Measurements from ENCODE around the gene SMARCC1.

Gene SMARCC1

GRCh38 chr3:47542471-47543173, 239.1 kb downstream of the SMARCC1 start:
- H3K4me3 ChIP-seq (replicated peaks; ENCODE audit: low read depth, low read length), result no peak overlapping the region
- no peak for DNase-seq (ENCODE audit: extremely low read depth, low read depth)
- TF ChIP-seq, protein P1, sequence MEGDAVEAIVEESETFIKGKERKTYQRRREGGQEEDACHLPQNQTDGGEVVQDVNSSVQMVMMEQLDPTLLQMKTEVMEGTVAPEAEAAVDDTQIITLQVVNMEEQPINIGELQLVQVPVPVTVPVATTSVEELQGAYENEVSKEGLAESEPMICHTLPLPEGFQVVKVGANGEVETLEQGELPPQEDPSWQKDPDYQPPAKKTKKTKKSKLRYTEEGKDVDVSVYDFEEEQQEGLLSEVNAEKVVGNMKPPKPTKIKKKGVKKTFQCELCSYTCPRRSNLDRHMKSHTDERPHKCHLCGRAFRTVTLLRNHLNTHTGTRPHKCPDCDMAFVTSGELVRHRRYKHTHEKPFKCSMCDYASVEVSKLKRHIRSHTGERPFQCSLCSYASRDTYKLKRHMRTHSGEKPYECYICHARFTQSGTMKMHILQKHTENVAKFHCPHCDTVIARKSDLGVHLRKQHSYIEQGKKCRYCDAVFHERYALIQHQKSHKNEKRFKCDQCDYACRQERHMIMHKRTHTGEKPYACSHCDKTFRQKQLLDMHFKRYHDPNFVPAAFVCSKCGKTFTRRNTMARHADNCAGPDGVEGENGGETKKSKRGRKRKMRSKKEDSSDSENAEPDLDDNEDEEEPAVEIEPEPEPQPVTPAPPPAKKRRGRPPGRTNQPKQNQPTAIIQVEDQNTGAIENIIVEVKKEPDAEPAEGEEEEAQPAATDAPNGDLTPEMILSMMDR (IDR thresholded peaks at IDR 0.05; ENCODE audit: low read depth, low read length, missing control alignments), result no peak

GRCh38 chr3:47541583-47542108, 240.0 kb downstream of the SMARCC1 start:
- TF ChIP-seq, protein P1 (IDR thresholded peaks at IDR 0.05; ENCODE audit: low read depth, low read length, missing control alignments), result no peak
- DNase-seq (ENCODE audit: extremely low read depth, low read depth), result no peak
- no peak overlapping the region for H3K4me3 ChIP-seq (replicated peaks; ENCODE audit: low read depth, low read length)

DNA sequence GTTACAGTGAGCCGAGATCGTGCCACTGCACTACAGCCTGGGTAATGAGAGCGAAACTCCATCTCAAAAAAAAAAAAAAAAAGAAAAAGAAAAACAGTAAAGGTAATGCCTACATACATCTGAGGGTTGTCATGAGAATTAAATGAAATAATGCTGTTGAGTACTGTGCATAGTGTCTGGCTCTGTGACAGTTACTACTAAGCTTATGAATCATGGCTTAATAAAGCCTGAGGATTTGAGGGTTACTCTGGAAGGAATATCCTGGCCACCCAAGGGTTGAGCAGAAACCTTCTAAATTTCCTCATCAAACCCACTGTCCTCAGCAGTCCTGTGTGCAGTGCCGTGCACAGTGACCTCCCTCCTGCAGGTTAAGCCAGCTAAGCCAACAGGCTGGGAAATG, 241.4 kb downstream of the SMARCC1 start:
- no peak overlapping the region for H3K4me3 ChIP-seq (replicated peaks; ENCODE audit: low read depth, low read length)
- DNase-seq (ENCODE audit: extremely low read depth, low read depth), result no peak
- TF ChIP-seq, protein P1 (IDR thresholded peaks at IDR 0.05; ENCODE audit: low read depth, low read length, missing control alignments), result no peak

DNA sequence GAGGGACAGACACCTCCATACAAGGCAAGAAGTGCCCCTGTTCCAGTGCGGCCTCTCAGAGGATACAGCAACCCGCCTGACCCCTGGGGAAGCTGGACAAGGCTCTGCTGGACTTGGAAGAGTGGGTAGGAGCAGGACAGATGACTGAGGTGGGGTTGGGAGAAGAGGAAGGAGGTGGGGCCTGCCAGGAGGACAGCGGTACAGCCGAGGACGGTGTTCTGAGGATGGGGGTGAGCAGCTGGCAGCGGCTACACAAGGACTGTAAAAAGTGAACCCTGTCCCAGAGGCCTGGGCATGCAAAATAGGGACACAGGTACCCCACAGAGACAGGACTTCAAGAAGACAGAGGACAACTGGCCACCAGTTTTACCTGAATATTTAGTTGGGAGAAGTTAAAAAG, 244.7 kb downstream of the SMARCC1 start:
- no peak overlapping the region for H3K4me3 ChIP-seq (replicated peaks; ENCODE audit: low read depth, low read length)
- TF ChIP-seq, protein P1 (IDR thresholded peaks at IDR 0.05; ENCODE audit: low read depth, low read length, missing control alignments), result no peak
- no peak for DNase-seq (ENCODE audit: extremely low read depth, low read depth)

GRCh38 chr3:47536221-47536891, 245.3 kb downstream of the SMARCC1 start:
- TF ChIP-seq, protein P1 (IDR thresholded peaks at IDR 0.05; ENCODE audit: low read depth, low read length, missing control alignments), result no peak
- H3K4me3 ChIP-seq (replicated peaks; ENCODE audit: low read depth, low read length), result no peak overlapping the region
- DNase-seq (ENCODE audit: extremely low read depth, low read depth), result no peak
